AG08396 (cell line): Measurements from ENCODE around the gene ANKRA2.
"Not testable (repeated sequence)": the region's sequence is repeated elsewhere in the genome, so short reads cannot be mapped to it uniquely, and the experiment has no call there.

Experiments used
- DNase-seq: peaks from one replicate; pipeline ENCODE4 v3.0.0; 2012; ENCODE audit warnings: low spot score, mixed read lengths

Gene ANKRA2

GRCh38 chr5:73545403-73545779 is 20.0 kb downstream of the ANKRA2 start:
- no peak for DNase-seq

GRCh38 chr5:73544429-73545402 is 20.7 kb downstream of the ANKRA2 start:
- no peak for DNase-seq

DNA sequence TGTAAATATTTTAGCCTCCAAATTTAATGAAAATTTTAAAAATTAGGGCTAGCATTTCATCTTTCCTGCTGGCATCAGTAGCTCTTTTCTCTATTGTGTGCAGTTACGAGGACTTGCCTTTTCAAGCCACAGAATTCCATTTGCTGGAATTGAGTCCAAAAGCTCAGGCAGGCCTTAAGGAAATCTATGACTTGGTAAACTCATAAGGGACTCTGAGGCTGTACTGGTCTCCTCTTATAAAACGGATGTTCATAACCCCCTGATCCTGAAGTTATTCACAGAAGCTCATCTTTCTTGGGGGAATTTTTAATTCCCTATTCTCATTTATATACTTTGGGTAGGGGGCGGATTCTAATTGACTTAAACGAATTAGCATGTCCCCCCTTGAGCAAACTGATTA is 23.4 kb downstream of the ANKRA2 start:
- no peak for DNase-seq

DNA sequence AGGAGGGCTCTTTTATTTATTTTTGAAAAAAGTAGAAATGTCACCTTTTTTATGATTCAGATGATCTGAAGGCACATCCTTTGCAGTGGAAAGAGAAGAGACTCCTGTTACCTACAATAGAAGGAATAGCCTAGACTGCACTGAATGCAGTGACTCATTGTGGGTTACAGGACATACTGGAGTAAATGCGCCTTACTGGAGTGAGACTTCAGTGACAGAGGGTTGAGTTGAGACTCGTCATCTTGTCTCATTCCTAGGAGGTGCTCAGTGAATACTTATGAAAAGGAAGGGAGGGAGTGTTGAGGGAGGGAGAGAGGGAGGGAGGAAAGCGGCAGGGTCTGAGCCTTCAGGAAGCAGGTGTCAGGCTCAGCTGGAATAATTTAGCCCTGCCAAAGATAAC is 25.2 kb downstream of the ANKRA2 start:
- no peak for DNase-seq

DNA sequence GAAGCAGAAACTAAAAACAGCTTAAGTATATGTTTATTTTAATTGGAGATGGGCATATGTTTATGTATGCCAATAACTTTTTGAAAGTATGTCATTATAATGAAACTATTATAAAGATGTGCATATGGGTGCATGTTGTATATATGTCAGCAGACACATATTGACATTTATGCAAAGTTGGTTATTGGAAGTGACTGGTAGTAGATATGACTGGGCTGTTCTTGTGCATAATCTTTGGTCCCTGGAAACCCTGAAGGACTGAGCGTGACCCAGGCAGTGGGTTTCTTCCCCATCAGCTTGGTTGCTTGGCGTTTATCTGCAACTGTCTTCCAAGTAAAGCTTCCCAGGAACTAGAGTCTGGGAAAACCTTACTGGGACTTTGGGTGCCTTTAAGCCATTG is 25.7 kb downstream of the ANKRA2 start:
- no peak for DNase-seq

GRCh38 chr5:73534971-73535370 is 30.5 kb downstream of the ANKRA2 start:
- no peak for DNase-seq

DNA sequence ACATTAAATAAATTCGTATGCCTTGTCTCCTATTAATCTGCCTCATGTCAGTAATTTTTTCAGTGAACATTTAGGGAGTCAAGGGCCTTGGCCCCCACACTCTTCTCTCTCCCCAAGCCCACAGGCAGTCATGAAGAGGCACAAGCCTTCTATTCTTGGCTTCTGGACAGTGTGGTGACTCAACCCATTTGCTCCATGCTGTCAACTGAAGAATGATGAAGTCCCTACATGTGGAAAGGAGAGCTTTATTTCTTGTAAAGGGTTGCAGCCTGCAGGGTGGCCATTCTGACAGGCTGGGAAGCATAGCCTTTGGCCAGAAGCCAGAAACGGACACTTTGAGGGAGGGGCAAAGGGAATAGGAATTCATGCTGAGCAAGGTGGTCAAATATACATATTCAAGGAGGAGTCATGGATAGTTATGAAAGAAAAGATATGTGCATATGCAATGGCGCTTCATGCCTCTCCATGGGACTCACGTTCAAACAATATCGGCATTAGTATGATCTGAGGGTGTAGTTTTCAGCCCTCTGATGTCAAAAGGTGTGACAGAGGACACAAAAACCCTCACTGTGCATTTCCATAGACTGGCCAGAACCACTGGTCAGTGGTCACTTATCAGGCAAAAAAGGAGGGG is 31.3 kb downstream of the ANKRA2 start:
- no peak for DNase-seq

DNA sequence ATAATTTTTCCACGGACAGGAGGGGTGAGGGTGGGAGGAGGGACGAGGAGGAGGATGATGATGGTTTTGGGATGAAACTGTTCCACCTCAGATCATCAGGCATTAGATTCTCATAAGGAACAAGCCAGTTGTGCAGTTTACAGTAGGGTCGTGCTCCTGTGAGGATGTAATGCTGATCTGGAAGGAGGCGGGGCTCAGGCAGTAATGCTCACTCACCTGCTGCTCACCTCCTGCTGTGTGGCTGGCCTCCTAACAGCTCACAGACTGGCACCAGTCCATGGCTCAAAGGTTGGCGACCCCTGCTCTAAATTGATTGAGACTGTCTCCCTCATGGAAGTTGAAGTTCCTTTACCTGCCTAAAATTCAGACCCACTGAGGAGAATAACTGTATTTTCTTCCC is 33.2 kb downstream of the ANKRA2 start:
- no peak for DNase-seq

DNA sequence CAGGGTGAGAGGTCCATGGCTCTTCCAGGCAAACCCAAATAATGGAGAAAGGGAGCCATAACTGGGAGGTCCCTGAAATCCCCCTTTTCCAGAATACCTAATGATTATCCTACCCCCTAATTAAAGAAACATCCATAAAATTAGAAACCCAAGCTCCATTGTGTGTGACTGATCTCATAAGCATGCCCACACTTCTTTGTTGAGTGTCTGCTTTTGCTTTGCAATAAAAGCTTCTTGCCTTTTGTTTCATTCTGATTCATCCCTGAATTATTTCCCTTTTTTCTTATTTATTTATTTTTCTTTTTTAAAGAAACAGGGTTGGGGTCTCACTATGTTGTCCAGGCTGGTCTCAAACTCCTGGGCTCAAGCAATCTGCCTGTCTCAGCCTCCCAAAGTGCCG is 34.1 kb downstream of the ANKRA2 start:
- DNase-seq = no peak

DNA sequence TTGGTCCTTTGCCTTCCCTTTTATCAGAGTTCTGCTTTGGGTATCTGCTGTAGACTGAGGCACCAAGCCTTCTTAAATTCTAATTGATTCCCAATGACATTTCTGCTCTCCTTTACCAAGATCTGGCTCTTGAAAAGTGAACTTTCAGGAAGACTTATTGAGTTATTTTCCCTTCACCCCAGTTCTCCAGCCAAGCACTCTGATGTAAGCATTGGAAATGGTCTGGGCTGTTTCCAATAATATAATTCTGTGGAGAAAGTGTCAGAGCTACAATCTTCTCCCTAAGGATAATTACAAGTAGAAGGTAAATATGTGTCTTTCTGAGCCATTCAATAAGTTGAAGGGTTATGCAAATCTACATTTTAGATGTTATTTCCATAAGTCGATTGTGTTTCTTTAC is 36.4 kb downstream of the ANKRA2 start:
- DNase-seq = no peak

DNA sequence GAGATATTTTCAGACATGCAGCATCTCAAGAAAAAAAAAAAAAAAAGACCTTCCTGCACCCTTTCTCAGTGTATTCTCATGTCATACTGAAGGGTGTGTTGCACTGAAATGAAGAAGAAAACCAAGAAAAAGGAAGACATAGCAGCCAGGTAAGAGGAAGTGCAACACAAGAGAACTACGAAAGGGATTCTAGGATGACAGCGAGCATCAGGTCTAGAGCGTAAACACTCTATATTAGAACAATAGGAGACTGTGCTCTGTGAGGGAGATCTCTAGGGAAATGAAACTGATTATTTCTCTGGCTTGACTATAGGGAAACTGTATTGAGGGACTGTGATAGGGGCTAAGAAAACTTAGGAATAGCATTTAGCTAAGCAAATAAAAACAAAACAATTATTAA is 37.2 kb downstream of the ANKRA2 start:
- no peak for DNase-seq

DNA sequence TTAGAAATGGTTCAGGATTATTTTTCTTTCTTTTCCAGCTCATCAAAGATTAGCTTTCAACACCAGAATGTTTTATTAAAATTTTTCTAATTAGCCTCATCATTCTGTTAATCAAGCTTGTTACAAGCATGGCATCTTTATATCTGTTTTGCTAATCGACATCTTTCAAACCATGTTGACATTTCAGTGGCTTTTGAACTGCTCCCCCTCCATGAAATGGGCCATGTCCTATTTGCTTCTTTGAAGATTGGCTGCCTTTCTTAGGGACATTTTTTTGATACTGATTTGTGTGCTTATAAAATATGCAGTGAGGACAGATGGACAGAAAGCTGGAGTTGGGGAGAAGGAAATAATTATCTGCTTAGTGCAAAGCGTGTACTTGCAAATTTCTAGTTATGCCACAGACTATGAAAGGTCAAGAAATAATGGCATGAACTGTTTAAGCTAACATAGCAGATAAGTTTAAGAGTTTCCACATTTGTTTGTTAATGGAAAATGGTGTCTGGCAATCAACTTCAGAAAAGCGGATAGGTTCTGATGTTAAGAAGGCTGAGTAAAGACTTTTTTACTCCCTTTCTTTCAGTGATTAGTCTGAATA is 39.7 kb downstream of the ANKRA2 start:
- DNase-seq = no peak

- DNase-seq = no peak
Observed at GRCh38 chr5:73523861-73524260, 41.6 kb downstream of the ANKRA2 start.

DNA sequence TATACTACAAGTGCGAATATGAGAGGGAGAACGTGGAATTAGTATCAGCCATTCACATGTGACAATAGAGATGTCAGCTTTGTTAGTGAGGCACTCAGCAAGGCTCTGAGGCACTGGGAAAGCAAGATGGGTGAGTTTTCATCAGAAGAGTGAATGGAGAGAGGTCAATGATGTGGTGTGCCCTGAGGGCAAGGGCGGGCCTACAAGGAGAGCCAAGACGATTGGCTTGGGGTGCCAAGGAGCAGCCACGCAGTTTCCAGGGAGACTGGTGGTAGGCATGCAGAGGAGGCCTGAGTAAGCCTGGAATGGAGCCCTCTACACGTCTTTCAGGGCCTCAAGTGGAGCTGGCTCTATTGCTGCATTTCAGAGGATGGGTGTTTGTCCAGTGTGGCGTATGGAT is 42.5 kb downstream of the ANKRA2 start:
- DNase-seq = no peak

GRCh38 chr5:73519531-73520283 is 45.7 kb downstream of the ANKRA2 start:
- peak; percentile 83 for DNase-seq

DNA sequence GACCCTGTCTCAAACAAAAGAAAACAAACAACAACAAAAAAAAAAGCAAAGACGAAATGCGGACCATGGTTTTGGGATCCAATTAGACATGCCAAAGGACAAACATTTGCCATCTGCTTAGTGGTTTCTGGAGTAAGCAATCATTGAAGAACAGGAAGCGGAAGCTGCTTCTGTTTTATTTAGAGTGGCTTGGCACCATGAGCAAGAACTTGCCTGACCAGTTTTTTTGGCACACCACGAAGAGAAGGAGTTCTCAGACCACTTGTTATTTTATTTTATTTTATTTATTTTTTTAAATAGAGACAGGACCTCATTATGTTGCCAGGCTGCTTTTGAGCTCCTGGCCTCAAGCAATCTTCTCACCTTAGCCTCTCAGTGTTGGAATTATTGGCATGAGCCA is 50.2 kb downstream of the ANKRA2 start:
- DNase-seq = no peak

- DNase-seq = no peak
Observed at GRCh38 chr5:73514418-73514817, 51.0 kb downstream of the ANKRA2 start.

- no peak for DNase-seq
Observed at GRCh38 chr5:73513996-73514395, 51.4 kb downstream of the ANKRA2 start.

GRCh38 chr5:73508521-73508920 is 56.9 kb downstream of the ANKRA2 start:
- DNase-seq = not testable (repeated sequence)

- DNase-seq = no peak
Observed at GRCh38 chr5:73507062-73507461, 58.4 kb downstream of the ANKRA2 start.

DNA sequence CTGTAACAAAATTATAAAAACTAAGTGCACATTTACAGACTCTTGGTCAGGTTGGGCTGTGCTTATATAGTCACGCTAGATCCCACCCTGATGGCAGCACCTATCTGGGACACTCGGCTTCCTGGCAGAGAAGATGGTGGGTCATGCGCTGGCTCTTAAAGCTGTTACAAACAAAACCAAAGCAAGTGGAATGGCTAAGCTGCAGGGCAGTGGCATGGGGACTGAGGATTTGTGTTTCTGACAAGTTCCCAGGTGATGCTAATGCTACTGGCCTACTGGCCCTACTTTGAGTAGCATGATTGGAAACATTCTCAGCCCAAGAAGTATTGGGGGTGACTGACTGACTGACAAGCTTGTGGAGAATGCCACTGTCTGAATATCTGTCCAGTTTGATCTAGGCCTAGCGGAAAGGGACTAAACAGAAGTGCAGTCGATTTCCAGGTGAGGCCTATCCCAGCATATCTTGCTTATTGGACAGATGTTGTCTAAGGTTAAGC is 58.9 kb downstream of the ANKRA2 start:
- DNase-seq = no peak
